Measurements from ENCODE around the gene IGFBP3.
"Not testable (repeated sequence)": the region's sequence is repeated elsewhere in the genome, so short reads cannot be mapped to it uniquely, and the experiment has no call there.

IGFBP3 gene, protein sequence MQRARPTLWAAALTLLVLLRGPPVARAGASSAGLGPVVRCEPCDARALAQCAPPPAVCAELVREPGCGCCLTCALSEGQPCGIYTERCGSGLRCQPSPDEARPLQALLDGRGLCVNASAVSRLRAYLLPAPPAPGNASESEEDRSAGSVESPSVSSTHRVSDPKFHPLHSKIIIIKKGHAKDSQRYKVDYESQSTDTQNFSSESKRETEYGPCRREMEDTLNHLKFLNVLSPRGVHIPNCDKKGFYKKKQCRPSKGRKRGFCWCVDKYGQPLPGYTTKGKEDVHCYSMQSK

DNA sequence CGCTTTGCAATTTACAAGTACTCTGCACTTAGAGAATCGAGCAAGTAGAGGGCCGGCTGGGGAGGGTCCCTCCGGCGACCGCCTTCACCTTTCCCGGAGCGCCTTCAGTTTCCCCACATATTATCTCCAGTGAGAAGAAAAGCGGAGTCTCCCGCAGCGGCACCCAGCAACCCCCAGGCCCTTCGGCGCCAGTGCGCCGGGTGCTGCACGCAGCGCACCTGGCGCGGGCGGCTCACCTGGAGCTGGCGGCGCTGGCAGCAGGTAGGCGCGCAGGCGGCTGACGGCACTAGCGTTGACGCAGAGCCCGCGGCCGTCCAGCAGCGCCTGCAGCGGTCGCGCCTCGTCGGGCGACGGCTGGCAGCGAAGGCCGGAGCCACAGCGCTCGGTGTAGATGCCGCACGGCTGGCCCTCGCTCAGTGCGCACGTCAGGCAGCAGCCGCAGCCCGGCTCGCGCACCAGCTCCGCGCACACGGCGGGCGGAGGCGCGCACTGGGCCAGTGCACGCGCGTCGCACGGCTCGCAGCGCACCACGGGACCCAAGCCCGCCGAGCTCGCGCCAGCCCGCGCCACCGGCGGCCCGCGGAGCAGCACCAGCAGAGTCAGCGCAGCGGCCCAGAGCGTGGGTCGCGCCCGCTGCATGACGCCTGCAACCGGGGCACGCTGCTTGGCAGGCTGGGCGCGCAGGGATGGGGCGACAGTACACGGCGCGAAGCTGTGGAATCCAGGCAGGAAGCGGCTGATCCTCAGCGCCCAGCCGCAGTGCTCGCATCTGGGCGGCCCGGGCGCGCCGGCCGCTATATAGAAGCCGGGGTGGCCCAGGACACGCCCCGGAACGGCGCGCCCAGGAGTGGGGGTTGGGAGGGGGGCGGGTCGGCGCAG lies at the start of gene IGFBP3:
Gene IGFBP3 (minus strand): TSS at position 771 of the 879 bp plus-strand sequence. CDS start 132 bp downstream, at position 639.
- DNase-seq (ENCODE audit: low read depth), result peak; percentile 30

DNA sequence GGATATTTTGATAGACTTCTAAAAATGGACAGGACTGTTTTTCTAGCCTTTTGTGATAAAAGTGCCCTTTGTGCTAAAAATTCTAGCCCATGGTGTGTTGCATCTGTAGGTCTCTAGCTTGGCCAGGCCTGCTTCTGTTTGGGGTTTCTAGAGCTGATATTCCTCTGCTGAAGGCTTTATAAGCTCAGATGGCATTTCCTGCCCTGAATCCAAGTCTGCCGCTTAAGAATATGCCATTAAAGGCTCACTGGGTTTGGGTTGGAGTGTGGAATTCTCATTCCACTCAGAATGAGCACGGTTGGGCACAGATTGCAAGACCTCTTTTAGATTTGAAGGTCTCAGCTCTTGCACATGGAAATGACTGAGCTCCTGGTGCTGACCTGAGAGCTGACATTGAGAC lies 49.4 kb upstream of the IGFBP3 start:
- no peak for DNase-seq (ENCODE audit: low read depth)

DNA sequence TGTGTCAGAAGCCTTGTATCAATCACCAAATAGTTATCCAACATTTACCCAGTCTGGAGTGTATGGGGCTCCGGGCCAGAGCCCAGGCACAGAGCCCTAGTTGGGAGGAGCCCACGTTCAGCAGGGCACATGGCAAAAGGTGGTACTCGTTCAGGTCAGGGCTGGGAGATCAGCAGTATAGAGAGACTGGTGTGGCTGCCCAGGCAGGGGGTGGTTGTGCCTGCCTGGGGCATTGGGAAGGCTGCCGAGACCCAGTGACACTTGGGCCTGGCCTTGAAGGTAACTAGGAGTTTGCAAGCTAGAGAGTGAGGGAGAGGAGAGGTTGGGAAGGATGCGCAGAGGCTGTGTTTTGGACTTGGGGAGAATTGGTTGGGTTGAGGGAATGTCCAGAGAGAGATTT lies 48.9 kb upstream of the IGFBP3 start:
- DNase-seq (ENCODE audit: low read depth), result no peak

DNA sequence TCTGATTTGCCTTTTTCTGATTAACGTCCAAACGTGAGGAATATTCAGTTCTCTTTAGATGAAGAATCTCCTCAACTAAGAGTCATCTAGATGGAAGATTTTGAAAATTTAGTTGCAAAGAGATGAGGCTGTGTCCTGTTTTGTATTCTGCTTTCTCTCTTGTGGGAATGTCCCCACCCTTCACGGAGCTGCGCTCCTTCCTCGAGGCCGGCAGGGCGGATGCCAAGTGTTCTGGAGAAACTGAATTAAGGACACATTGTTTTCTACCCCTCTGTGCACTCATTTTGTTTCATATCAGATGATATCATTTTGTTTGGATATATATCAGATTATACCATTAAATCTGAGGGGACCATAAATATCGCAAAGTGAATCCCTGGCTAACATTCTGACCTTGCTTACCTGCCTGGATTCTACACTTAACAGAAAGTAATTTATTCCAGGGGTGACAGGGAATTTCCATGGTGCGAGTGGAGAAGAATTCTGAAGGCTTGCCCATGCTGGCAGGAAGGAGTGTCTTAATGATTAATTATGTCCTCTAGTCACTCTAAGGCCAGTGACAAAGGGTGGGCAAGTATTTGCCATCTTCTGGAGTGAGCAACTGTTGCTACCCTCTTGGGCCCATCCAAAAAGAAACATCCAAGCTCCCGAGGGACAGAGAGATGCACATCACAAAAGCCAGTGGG lies 47.9 kb upstream of the IGFBP3 start:
- no peak for DNase-seq (ENCODE audit: low read depth)

DNA sequence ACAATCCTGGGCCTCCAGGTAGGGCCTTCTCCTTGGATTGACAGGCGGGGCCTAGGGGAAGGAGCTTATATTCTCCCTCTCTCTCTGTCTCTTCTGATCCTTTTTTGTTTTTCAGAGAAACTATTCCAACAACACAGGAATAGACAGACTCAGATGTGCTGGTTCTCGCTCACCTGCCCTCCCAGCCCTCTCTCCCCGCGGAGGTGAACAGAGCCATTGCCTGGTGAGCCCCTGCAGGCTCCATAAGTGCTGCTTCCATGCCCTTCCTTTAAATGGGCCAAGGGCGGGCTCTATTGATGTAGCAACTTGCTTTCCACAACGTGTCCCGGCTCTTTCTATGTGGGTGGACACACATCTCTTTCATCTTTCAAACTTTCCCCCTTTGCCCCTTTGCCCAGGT lies 47.2 kb upstream of the IGFBP3 start:
- no peak for DNase-seq (ENCODE audit: low read depth)

DNA sequence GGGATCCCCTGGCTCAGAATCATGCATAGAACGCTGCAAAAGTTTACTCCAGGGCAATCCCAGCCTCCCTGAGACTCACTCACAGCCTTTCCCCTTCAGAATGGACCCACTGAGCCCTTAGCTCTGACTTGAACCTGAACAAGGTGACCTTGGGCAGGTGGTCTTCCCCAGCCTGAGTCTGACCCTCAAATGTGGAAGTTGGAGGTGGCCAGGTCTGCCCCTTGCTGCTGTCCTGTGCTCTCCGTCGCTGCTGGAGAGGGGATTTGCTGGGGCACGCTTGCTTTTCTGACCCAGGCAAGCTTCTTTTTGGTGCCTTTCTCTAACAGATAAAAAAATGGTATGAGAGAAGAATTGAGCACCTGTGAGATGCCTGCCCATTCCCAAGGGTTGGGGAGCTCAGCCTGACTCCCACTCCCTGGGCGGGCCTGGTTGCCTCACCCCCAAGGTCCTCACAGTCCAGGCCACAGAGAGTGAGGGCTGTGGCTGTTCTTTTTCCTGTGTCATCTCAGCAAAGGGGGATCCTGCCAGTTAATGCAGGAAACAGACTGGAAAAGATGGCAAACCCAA lies 46.6 kb upstream of the IGFBP3 start:
- DNase-seq (ENCODE audit: low read depth), result no peak

DNA sequence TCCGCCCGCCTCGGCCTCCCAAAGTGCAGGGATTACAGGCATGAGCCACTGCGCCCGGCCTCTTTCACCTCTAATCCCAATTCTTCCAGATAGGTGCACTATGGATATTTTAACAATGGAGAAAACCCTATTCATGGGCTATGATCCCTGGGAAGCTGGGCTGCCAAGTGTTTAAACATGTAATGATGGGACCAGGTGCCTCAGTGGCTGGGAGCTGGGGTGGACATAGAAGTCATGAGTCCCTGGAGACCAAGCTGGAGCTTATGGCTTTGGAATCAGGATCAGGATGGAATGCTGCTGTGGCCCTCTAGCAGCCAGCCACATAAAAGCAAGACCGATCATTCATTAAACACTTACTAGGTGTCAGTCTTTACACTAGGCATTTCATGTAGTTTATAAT lies 41.8 kb upstream of the IGFBP3 start:
- no peak for DNase-seq (ENCODE audit: low read depth)

DNA sequence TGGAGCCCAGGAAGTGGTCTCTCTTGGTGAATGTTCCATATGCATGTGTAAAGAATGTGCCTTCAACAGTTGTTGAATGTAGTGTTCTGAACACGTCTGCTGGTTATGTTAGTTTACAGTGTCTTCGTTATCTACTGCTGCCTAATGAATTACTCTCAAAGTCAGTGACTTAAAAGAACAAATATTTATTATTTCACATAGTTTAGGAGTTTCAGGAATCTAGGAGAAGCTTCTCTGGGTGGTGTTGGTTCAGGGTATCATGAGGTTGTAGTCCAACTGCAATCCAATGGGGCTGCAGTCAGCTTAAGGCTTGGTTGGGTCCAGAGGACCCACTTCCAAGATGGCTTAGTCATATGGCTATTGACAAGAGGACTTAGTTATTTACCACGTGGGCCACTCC lies 36.6 kb upstream of the IGFBP3 start:
- DNase-seq (ENCODE audit: low read depth), result no peak

DNA sequence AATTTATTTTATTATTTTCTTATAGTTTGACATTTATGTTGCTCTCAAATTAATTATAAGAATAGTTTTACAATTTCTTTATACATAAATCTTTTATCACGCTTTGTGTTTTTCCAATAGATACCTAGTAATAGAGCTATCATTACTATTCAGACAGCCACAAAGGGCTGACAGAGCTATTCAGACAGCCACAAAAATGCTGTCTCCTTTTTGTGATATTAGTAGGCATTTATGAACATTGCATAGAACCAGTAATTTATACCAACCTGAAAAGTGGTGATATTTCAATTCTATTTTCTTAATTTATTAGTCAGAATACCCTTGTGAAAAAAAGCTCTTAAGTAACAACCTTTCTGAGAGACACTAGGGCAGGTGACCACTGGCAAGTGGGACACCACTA lies 34.2 kb upstream of the IGFBP3 start:
- DNase-seq (ENCODE audit: low read depth), result no peak

DNA sequence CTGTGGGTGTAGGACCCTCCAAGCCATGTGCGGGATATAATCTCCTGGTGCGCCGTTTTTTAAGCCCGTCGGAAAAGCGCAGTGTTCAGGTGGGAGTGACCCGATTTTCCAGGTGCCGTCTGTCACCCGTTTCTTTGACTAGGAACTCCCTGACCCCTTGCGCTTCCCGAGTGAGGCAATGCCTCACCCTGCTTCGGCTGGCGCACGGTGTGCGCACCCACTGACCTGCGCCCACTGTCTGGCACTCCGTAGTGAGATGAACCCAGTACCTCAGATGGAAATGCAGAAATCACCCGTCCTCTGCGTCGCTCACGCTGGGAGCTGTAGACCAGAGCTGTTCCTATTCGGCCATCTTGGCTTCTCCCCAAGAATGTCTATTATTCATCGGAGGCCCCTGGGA lies 32.0 kb upstream of the IGFBP3 start:
- not testable (repeated sequence) for DNase-seq (ENCODE audit: low read depth)

DNA sequence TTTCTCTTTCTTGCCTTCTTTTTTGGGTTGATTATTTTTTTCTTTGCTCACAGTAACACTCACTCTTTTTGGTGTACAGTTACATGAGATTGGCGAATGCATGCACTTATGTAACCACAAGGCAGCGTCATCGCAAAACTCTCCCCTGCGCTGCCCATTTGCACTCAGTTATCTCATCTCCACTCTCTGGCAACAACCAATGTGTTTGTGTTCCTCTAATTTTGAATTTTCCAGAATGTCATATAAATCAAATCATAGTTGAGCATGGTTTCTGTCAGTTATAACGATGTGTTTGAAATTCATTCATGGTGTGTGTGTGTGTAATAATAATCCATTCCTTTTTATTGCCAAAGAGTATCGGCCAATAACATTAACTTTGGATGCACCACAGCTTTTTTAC lies 23.0 kb upstream of the IGFBP3 start:
- DNase-seq (ENCODE audit: low read depth), result peak; percentile 28

DNA sequence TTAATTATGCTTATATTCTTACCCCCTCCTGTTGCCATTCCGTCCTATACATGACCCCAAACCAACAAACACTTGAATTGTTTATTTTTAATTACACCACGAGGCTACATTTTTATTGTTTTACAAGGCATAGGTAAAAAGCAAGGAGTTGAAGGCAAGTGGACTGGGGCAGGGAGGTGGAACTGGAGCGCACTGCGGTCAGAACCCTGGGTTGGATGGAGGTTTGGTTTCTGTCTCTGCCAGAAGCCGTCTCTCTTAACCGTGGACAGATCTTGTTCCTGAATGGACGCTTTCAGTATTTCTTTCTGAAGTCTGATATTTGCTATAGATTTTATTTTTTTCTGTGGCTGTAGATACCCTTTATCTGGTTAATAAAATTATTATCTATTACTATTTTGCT lies 19.9 kb upstream of the IGFBP3 start:
- DNase-seq (ENCODE audit: low read depth), result no peak

DNA sequence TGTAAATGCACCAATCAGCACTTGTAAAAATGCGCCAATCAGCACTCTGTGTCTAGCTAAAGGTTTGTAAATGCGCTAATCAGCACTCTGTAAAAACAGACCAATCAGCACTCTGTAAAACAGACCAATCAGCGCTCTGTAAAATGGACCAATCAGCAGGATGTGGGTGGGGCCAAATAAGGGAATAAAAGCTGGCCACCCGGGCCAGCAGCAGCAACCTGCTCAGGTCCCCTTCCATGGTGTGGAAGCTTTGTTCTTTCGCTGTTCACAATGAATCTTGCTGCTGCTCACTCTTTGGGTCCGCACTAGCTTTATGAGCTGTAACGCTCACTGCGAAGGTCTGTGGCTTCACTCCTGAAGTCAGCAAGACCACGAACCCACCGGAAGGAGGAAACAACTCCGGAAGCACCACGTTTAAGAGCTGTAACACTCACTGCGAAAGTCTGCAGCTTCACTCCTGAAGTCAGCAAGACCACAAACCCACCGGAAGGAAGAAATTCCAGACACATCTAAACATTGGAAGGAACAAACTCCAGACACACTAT lies 19.2 kb upstream of the IGFBP3 start:
- DNase-seq (ENCODE audit: low read depth), result not testable (repeated sequence)

DNA sequence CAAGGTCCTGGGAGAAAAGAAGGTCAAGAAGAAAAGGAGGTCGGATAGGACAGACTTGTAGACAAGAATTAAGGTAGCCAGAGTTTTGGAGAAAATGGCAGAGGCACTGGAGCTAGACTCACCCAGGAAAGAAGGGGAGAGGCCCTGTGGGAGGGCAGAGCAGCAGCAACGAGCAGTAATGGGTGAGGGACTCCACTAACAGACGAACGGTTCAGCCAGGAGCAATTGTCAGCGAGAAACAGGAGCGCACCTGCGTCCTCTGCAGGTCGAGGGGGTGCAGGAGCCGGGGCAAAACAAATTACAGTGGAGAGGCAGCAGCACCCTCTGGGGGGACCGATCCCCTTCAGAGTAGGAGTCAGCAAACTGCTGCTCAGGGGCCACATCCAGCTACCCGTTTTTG lies 18.5 kb upstream of the IGFBP3 start:
- DNase-seq (ENCODE audit: low read depth), result no peak

DNA sequence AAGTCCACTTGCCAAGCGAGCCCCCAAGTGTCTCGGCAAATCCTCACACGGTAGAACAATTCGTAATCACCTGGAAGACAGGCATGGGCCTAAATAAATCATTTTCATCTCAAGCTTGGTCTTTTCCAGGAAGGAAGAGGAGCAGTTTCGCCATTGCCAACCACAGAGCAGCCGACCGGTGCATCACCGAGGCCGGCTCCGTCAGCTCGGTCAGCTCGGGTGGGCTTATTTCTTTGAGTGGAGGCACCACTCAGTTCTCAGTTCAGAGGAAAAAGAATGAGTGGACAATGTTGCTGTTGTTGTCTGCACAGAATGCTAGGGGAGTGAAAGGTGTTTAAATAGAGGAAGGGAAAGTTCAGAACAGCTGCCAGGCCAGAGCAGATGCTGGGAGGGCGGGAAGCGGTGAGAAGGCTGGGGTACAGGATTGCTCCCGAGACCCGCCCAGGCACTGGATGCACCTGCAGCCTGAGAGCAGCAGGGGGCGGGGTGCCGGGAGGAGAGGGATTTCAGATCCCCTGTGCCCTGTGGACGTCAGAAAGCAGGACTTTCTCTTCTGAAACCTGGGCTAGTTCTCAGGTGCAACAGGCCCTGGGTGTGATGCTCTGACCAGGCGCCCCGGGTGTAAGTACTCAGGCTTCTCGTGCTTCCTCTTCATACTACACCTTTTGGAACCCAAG lies 17.7 kb upstream of the IGFBP3 start:
- DNase-seq (ENCODE audit: low read depth), result no peak

DNA sequence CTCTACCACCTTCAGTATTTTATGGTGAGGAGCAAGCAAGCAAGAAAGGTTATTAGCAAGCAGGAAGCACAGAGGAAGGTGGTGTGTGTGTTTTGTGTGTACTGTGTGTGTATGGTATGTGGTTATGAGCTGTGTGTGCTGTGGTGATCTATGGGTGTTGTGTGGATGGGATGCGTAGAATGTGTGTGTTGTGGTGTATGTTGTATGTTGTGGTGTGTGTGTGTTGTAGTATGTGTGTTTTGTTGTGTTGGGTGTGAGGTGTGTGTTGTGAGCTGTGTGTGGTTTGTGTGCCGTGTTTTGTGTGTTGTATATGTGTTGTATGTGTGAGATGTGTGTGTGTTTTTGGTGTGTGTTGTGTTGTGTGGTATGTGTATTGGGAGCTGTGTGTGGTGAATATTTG lies 16.8 kb upstream of the IGFBP3 start:
- no peak for DNase-seq (ENCODE audit: low read depth)

DNA sequence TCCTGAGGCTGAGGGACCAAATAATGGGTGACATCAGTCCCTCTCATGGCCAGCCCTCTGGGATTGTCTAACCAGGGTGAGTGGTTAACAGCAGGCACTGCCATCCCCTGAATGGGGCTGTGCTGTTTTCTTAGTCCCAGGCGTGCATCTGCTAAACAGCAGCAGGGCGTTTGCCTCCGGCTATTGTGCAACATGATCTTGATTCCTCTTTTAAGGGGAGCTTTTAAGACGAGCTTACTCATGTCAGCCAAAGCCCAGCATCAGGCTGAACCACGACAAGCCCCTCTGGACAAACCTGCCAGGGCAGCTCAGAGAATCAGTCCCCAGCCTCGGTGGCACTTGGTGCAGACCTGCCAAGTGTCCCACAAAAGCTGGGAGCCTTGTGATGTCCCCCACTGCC lies 16.2 kb upstream of the IGFBP3 start:
- DNase-seq (ENCODE audit: low read depth), result peak; percentile 13

DNA sequence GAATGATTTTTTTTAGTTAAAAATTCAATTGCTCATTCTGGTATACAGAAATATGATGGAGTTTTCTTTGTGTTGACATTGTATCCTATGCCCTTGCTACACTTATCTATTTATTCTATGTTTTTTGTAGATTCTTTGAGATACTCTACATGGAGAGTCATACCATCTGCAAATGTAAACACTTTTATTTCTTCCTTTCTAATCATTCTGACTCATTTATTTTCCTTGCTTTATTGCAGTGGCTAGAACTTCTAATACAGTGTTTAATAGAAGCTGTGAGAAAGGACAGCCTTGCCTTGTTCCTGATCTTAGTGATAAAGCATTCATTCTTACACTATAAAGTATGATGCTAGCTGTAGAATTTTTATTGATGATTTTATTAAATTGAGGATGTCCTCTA lies 9.9 kb upstream of the IGFBP3 start:
- no peak for DNase-seq (ENCODE audit: low read depth)

DNA sequence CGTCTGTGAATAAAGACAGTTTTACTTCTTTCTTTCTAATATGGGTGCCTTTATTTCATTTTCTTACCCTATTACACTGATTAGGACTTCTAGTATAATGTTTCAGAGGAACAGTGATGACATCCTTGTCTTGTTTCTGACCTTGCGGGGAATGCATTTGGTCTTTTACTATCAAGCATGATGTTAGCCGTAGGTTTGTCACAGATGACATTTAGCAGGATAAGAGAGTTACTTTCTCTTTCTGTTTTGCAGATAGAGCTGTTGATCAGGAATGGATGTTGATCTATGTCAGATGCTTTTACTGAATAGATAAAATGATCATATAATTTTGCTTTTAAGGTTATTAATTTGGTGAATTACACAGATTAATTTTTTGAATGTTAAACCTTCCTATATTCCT lies 6.6 kb upstream of the IGFBP3 start:
- no peak for DNase-seq (ENCODE audit: low read depth)

DNA sequence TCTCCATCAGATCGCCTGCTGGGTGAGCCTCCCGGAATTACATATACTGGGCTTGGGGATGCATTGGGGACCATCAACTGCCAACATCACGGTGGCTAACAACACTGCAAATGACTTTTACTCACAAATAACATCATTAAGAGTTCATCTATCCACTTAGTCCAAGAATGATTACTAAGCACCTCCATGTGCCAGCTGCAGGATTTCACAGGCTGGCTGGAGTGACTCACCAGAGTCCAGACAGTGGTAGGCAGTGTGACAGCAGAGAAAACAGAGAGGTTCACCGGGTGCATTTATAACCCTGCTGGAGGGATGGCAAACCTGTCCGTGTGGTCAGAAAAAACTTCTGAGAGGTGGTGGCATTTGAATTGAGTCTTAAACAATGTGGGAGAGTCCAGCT lies 3.2 kb upstream of the IGFBP3 start:
- peak; percentile 61 for DNase-seq (ENCODE audit: low read depth)

DNA sequence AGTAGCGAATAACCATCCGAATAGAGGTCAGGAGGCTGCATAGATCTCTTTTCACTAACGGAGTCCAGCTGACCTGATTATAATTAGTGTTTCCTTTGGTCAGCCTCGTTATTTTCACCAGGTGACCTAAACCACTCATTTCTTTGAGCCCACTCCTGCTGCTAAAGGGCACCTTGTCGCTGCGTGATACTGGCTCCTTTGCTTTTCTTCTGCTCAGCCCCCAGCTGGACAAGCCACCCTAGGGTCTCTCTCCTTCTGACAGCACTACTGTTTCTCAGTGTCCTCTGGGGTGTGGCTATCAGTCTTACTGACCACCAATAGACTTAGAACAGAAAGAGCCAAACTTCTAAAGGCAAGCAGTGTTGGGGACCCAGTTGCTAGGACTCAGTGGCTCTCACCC lies 2.7 kb upstream of the IGFBP3 start:
- DNase-seq (ENCODE audit: low read depth), result no peak

DNA sequence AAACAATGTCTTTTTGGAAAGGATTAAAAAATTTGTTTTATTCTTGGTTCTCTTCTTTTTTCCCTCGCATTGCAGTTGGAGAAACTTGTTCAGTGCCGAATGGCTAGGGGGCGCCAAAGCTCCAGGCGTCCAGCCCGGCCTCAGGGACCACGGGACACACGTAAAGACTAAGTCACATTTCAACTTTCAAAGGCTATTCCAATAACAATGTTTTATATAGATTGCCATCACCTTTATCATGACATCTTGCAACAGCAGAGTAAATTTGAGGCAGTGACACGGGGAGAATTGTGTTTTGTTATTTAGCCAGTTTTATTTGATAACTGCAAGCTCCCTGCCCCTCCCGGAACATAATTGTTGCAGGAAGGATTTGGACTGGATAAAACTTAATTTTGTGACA lies 2.2 kb upstream of the IGFBP3 start:
- DNase-seq (ENCODE audit: low read depth), result peak; percentile 64

All from fibroblast of gingiva (primary cell).